Esophagus squamous epithelium (tissue), 4 donors: Measurements from ENCODE around the gene ANKRD34C.

Experiments used
- CTCF ChIP-seq, 6 experiments: fragments of 450-650 bp in 4 of 6; fragments of 200-600 bp in 2 of 6; sonication (generic) in 2 of 6; IDR thresholded peaks; one replicate each; pipeline ENCODE4 v1.5.1; 2016 to 2019; ENCODE audit warnings: antibody characterized with exemption in 6 of 6, mild to moderate bottlenecking in 4 of 6, moderate library complexity in 4 of 6
- POLR2A ChIP-seq, 4 donors: fragments of 450-650 bp; IDR thresholded peaks; one replicate each; pipeline ENCODE4 v1.6.1; 2017; ENCODE audit warnings: antibody characterized with exemption in 4 of 4, mild to moderate bottlenecking in 4 of 4, moderate library complexity in 3 of 4

- TF ChIP-seq CTCF (IDR thresholded peaks at IDR 0.05) (no peak), POLR2A (IDR thresholded peaks at IDR 0.05) (no peak)
Measured at GRCh38 chr15:79310612-79310984, 28.1 kb downstream of the ANKRD34C start.
